GM12878 (cell line): ENCODE data around the gene PFN2. TPM values are rescaled to one million over a fixed set of nuclear protein-coding genes. Genes with fewer than 3 reads are reported as not detected.

Experiments
- ATAC-seq: fragments of 200-7000 bp; cut with Tn5 transposase; 3 replicates; pipeline ENCODE4 v1.9.1; 2020; ENCODE audit warnings: mild to moderate bottlenecking, moderate library complexity
- BruUV-seq: library from RNA; stranded (reverse); fragments of 400-500 nt; replicated peaks from 2 replicates; lab custom pipeline; 2021; lab: Mats Ljungman, UMichigan
- CTCF ChIA-PET: fragments of 300-600 bp; sonication (Branson Sonifier 250); formaldehyde crosslinking; extraction: SDS; loops from one replicate; lab custom pipeline; 2021; ENCODE audit warnings: inconsistent platforms; lab: Yijun Ruan, JAX
- POLR2A ChIA-PET: fragments of 350-600 bp; formaldehyde crosslinking; extraction: SDS; loops from one replicate; lab custom pipeline; 2021; ENCODE audit warnings: inconsistent platforms; lab: Charles Lee
- RAD21 ChIA-PET: fragments of 300-600 bp; sonication (Branson Sonifier 250); formaldehyde crosslinking; loops from one replicate; lab custom pipeline; 2023; ENCODE audit warnings: antibody characterized with exemption; ENCODE audit not compliant: unreplicated experiment; lab: Charles Lee
- SMC1A ChIA-PET: fragments of 300-600 bp; sonication (Branson Sonifier 250); formaldehyde crosslinking; loops from one replicate; lab custom pipeline; 2023; ENCODE audit not compliant: unreplicated experiment, uncharacterized antibody; lab: Charles Lee
- DNase-seq: peaks from one replicate; pipeline ENCODE4 v3.0.0-alpha.2; 2011; ENCODE audit warnings: low read depth, low spot score
- FAIRE-seq: peaks from 3 replicates; lab custom pipeline; 2011; peaks lifted over from hg19 to GRCh38; lab: Jason Lieb, UNC
- H2AFZ ChIP-seq: 2 replicates; pipeline ENCODE4 v1.6.0; 2011; ENCODE audit warnings: low read depth, low read length, control low read depth; ENCODE audit not compliant: control insufficient read depth
- H3K27ac ChIP-seq: 2 replicates; pipeline ENCODE4 v1.5.1; 2011; ENCODE audit warnings: control low read depth; ENCODE audit not compliant: control insufficient read depth, insufficient read depth
- H3K27me3 ChIP-seq, 2 experiments: replicated peaks in 1 of 2; 2 replicates each; pipeline versions ENCODE4 v1.6.0 to v1.6.1; 2011; ENCODE audit warnings: low read length in 1 of 2; ENCODE audit not compliant: control insufficient read depth in 2 of 2, insufficient read depth in 2 of 2
- H3K36me3 ChIP-seq, 2 experiments: 2 replicates each; pipeline ENCODE4 v1.5.1; 2011; ENCODE audit warnings: low read length in 1 of 2; ENCODE audit not compliant: control insufficient read depth in 2 of 2, insufficient read depth in 2 of 2
- H3K4me1 ChIP-seq: 2 replicates; pipeline ENCODE4 v1.6.1; 2011; ENCODE audit warnings: mild to moderate bottlenecking, low read length, moderate library complexity, mixed read lengths; ENCODE audit not compliant: control insufficient read depth, insufficient read depth
- H3K4me2 ChIP-seq: 2 replicates; pipeline ENCODE4 v1.6.0; 2011; ENCODE audit warnings: control low read depth; ENCODE audit not compliant: control insufficient read depth, insufficient read depth
- H3K4me3 ChIP-seq: fragments of 200-600 bp; sonication (generic); 2 replicates; pipeline ENCODE4 v1.5.1; 2016
- H3K79me2 ChIP-seq: 2 replicates; pipeline ENCODE4 v1.6.0; 2011; ENCODE audit warnings: low read length; ENCODE audit not compliant: control insufficient read depth, insufficient read depth
- H3K9ac ChIP-seq: 2 replicates; pipeline ENCODE4 v1.8.0; 2011; ENCODE audit warnings: low read length, control low read depth, mixed read lengths; ENCODE audit not compliant: control insufficient read depth, insufficient read depth
- H3K9me3 ChIP-seq: replicated peaks from 3 replicates; pipeline ENCODE4 v1.5.1; 2011; ENCODE audit warnings: mild to moderate bottlenecking, low read length; ENCODE audit not compliant: control insufficient read depth, insufficient read depth
- H4K20me1 ChIP-seq: 2 replicates; pipeline ENCODE4 v1.6.0; 2011; ENCODE audit not compliant: control insufficient read depth, insufficient read depth
- CTCF ChIP-seq, 3 experiments: IDR thresholded peaks in 2 of 3; conservative IDR thresholded peaks in 1 of 3; 2 replicates each; pipeline ENCODE4 v1.5.1; 2011; ENCODE audit warnings: low read depth in 3 of 3, low read length in 3 of 3, mild to moderate bottlenecking in 3 of 3, control low read depth in 2 of 3, moderate library complexity in 2 of 3, inconsistent platforms in 1 of 3, mixed read lengths in 1 of 3; ENCODE audit not compliant: control insufficient read depth in 2 of 3, insufficient read depth in 1 of 3; ENCODE audit errors: extremely low read depth in 1 of 3
- E2F4 ChIP-seq: IDR thresholded peaks from 2 replicates; pipeline ENCODE4 v1.6.1; 2012; ENCODE audit warnings: low read depth, low read length, improper control_type of control experiment
- GABPA ChIP-seq: IDR thresholded peaks from 2 replicates; pipeline ENCODE4 v1.6.1; 2014; ENCODE audit warnings: antibody characterized with exemption, low read depth, mild to moderate bottlenecking, inconsistent platforms
- HDAC6 ChIP-seq: fragments of 200-600 bp; sonication (generic); IDR thresholded peaks from one replicate; pipeline ENCODE4 v1.8.0; 2017; ENCODE audit warnings: antibody characterized with exemption; ENCODE audit not compliant: unreplicated experiment
- MAX ChIP-seq: IDR thresholded peaks from 2 replicates; pipeline ENCODE4 v1.6.1; 2012; ENCODE audit warnings: low read depth, low read length, improper control_type of control experiment
- MTA2 ChIP-seq: fragments of 450-650 bp; IDR thresholded peaks from 2 replicates; pipeline ENCODE4 v1.6.1; 2016; ENCODE audit warnings: low read depth, mild to moderate bottlenecking, moderate library complexity
- MXI1 ChIP-seq: fragments of 150-350 bp; IDR thresholded peaks from 2 replicates; pipeline ENCODE4 v1.6.1; 2011; ENCODE audit warnings: low read depth, mild to moderate bottlenecking, inconsistent platforms, low read length, improper control_type of control experiment
- NR2C1 ChIP-seq: fragments of 450-650 bp; IDR thresholded peaks from 2 replicates; pipeline ENCODE4 v1.6.1; 2017; ENCODE audit warnings: antibody characterized with exemption, mild to moderate bottlenecking, moderate library complexity
- NR2F1 ChIP-seq: fragments of 450-650 bp; conservative IDR thresholded peaks from 2 replicates; pipeline ENCODE4 v1.6.1; 2017; ENCODE audit warnings: mild to moderate bottlenecking
- RELA ChIP-seq: fragments of 450-650 bp; IDR thresholded peaks from 2 replicates; pipeline ENCODE4 v1.8.0; 2014; ENCODE audit warnings: borderline replicate concordance; ENCODE audit not compliant: partially characterized antibody
- ZBTB4 ChIP-seq: fragments of 450-650 bp; formaldehyde crosslinking; IDR thresholded peaks from 2 replicates; pipeline ENCODE4 v1.4.0; 2022; ENCODE audit warnings: mild to moderate bottlenecking, moderate library complexity
- ZNF622 ChIP-seq: fragments of 450-650 bp; IDR thresholded peaks from 2 replicates; pipeline ENCODE4 v1.6.1; 2017; ENCODE audit warnings: mild to moderate bottlenecking, inconsistent platforms
- ZSCAN29 ChIP-seq: fragments of 450-650 bp; IDR thresholded peaks from 2 replicates; pipeline ENCODE4 v1.6.1; 2017; ENCODE audit warnings: mild to moderate bottlenecking, moderate library complexity
- WGBS: methylation state at CpG from one replicate; pipeline ENCODE4 v1.1.6; 2016; ENCODE audit warnings: low lambda C conversion rate; ENCODE audit not compliant: insufficient replicate concordance, insufficient coverage; ENCODE audit errors: missing lambda C conversion rate; 5-methylcytosine and 5-hydroxymethylcytosine counted together
- in situ Hi-C: fragments of 300-500 bp; cut with MboI; formaldehyde crosslinking; loops from 9 replicates; pipeline ENCODE4 v1.14.3; 2018; ENCODE audit warnings: mixed read lengths
- intact Hi-C: fragments of 100-400 bp; cut with micrococcal nuclease; formaldehyde crosslinking; loops from one replicate; pipeline ENCODE4 v1.14.2; 2022; ENCODE audit not compliant: unreplicated experiment
- polyA plus RNA-seq, 11 experiments: library from polyadenylated mRNA; depleted of rRNA in 4 of 11; unstranded in 6 of 11; stranded (reverse) in 5 of 11; fragments of >200 nt; fragmentation: Nextera tagmentation in 4 of 11; fragmentation: Illumina TruSeq in 1 of 11; extraction: Ambion mirVana in 4 of 11; extraction: Trizol in 1 of 11; gene quantifications; 1 replicate in 1 of 11; 2 replicates in 10 of 11; pipeline versions ENCODE4 v1.2.1 to v1.2.3, GENCODE V29; 2011 to 2016; ENCODE audit warnings: inconsistent platforms in 2 of 11, missing spikeins in 2 of 11, low read depth in 1 of 11
- total RNA-seq, 4 experiments: library from RNA; depleted of rRNA in 3 of 4; stranded (reverse); fragments of >200 nt in 3 of 4; fragmentation: Illumina TruSeq in 1 of 4; extraction: Trizol in 1 of 4; gene quantifications; 2 replicates each; pipeline versions ENCODE4 v1.2.1 to v1.2.3, GENCODE V29; 2013 to 2021

Gene PFN2
- total and polyA plus RNA-seq, 10 of the 15 experiments (the other 5 are each of a cell fraction or from before 2014, with no cell fraction given) = 3.1 to 78.9 (median 5.3) TPM

GRCh38 chr3:149947231-149947630, 23.5 kb downstream of the PFN2 start:
- ChIA-PET RAD21 (no interaction called here), POLR2A (no interaction called here), SMC1A (interaction anchor here (2.6 kb wide), 1 partner anchor 10 kb away, joined by 10 read pairs; no protein-coding TSS in a partner anchor), CTCF (interaction anchor here (1.7 kb wide), 1 partner anchor 11 kb away, joined by 7 read pairs; no protein-coding TSS in a partner anchor)
- H3K4me1 ChIP-seq = no peaks in the 10 kb centered on the region
- no peak overlapping the region for H3K4me2 ChIP-seq
- H3K36me3 ChIP-seq = peaks cover 0 to 1% of the 10 kb centered on the region in 2 experiments; a peak in 1 of 4 replicates
- no peaks in the 10 kb centered on the region for H3K27me3 ChIP-seq
- no peak overlapping the region for H3K27ac ChIP-seq
- intact Hi-C loops = no loop called here
- DNase-seq (no peak), ATAC-seq (no peak), FAIRE-seq (no peak)
- no peak overlapping the region for H3K9ac ChIP-seq
- no peak overlapping the region for H2AFZ ChIP-seq
- no TSS peak for BruUV-seq
- H3K4me3 ChIP-seq = no peak overlapping the region
- no peak for TF ChIP-seq ZSCAN29
- no peak for TF ChIP-seq RELA
- TF ChIP-seq ZBTB4 = no peak
- no peak for TF ChIP-seq NR2C1
- TF ChIP-seq ZNF622 = no peak
- no peak for TF ChIP-seq NR2F1
- TF ChIP-seq MAX = no peak
- TF ChIP-seq MTA2 = no peak
- TF ChIP-seq HDAC6 = no peak
- no peak for TF ChIP-seq CTCF (IDR thresholded peaks at IDR 0.05 in 2 of 3, conservative IDR thresholded peaks at IDR 0.05 in 1 of 3; ENCODE audit: control insufficient read depth in 2 of 3, extremely low read depth in 1 of 3, insufficient read depth in 1 of 3, low read depth in 3 of 3, low read length in 3 of 3)
- TF ChIP-seq E2F4 = no peak
- no peak for TF ChIP-seq MXI1
- TF ChIP-seq GABPA = no peak
- WGBS = 98% methylated on average over 7 of the region's 7 CpGs
- H4K20me1 ChIP-seq = no peaks in the 10 kb centered on the region
- H3K79me2 ChIP-seq = no peaks in the 10 kb centered on the region
- in situ Hi-C loops = no loop called here
- peaks cover 5% of the 10 kb centered on the region; the same call in 2 of the 3 replicates for H3K9me3 ChIP-seq
